K562 (cell line): Measurements from ENCODE around the gene IGFALS. TPM values are rescaled to one million over a fixed set of nuclear protein-coding genes. Genes with fewer than 3 reads are reported as not detected.
A peak's percentile ranks its signal among the peaks of the same experiment; 100 is the strongest.

Experiments
- CHCHD3 ChIP-seq: fragments of 250-450 bp; sonication (Bioruptor Pico); IDR thresholded peaks from 2 replicates; pipeline ENCODE4 v2.1.2; 2022; ENCODE audit warnings: mild to moderate bottlenecking
- FOXA3 ChIP-seq, 2 experiments: fragments of 450-650 bp in 1 of 2; sonication (generic) in 1 of 2; formaldehyde crosslinking; IDR thresholded peaks in 1 of 2; conservative IDR thresholded peaks in 1 of 2; 2 replicates each; pipeline versions ENCODE4 v1.4.0 to v1.8.0; 2020 to 2022; ENCODE audit warnings: mild to moderate bottlenecking in 2 of 2, missing genetic modification reagents in 1 of 2
- KAT8 ChIP-seq: fragments of 450-650 bp; IDR thresholded peaks from 2 replicates; pipeline ENCODE4 v1.6.1; 2016; ENCODE audit warnings: low read depth, mild to moderate bottlenecking
- MAFF ChIP-seq: IDR thresholded peaks from 2 replicates; pipeline ENCODE4 v1.6.1; 2012; ENCODE audit warnings: low read length, improper control_type of control experiment
- MAX ChIP-seq: sonication (generic); formaldehyde crosslinking; IDR thresholded peaks from 2 replicates; pipeline ENCODE4 v1.9.0; 2022; ENCODE audit warnings: mild to moderate bottlenecking, missing genetic modification reagents
- MTF1 ChIP-seq: fragments of 250-450 bp; sonication (Bioruptor Pico); IDR thresholded peaks from 2 replicates; pipeline ENCODE4 v1.9.0; 2021; ENCODE audit warnings: moderate library complexity, mild to moderate bottlenecking, inconsistent platforms, borderline replicate concordance
- PRDM10 ChIP-seq: fragments of 450-650 bp; IDR thresholded peaks from 2 replicates; pipeline ENCODE4 v1.6.1; 2018; ENCODE audit not compliant: partially characterized antibody
- RFX5 ChIP-seq: IDR thresholded peaks from 2 replicates; pipeline ENCODE4 v1.6.1; 2011; ENCODE audit warnings: low read depth, mild to moderate bottlenecking, improper control_type of control experiment, low read length
- SRSF3 ChIP-seq: fragments of 200-400 bp; formaldehyde crosslinking; IDR thresholded peaks from 2 replicates; pipeline ENCODE4 v1.6.1; 2016; ENCODE audit warnings: mild to moderate bottlenecking, low read length, moderate library complexity; ENCODE audit not compliant: insufficient read depth
- ZBTB11 ChIP-seq, 3 experiments: fragments of 200-800 bp in 1 of 3; fragments of 250-450 bp in 1 of 3; fragments of 450-650 bp in 1 of 3; sonication (Bioruptor Pico) in 1 of 3; sonication (Bioruptor generic) in 1 of 3; formaldehyde crosslinking in 1 of 3; IDR thresholded peaks; 2 replicates each; pipeline versions ENCODE4 v1.6.1 to v1.8.0; 2016 to 2022; ENCODE audit warnings: mild to moderate bottlenecking in 2 of 3, missing genetic modification characterization in 2 of 3, missing compliant biosample characterization in 1 of 3, moderate library complexity in 1 of 3
- ZNF551 ChIP-seq: fragments of 250-450 bp; sonication (Bioruptor Pico); IDR thresholded peaks from 2 replicates; pipeline ENCODE4 v1.5.0; 2021; ENCODE audit warnings: mild to moderate bottlenecking, moderate library complexity
- ZNF589 ChIP-seq: fragments of 200-800 bp; sonication (Bioruptor generic); IDR thresholded peaks from 2 replicates; pipeline ENCODE4 v1.6.1; 2016; ENCODE audit warnings: low read depth, missing genetic modification characterization, missing compliant biosample characterization
- polyA plus RNA-seq, 8 experiments: library from polyadenylated mRNA; depleted of rRNA in 4 of 8; stranded (reverse) in 5 of 8; unstranded in 3 of 8; fragments of >200 nt; fragmentation: Nextera tagmentation in 2 of 8; fragmentation: Illumina TruSeq in 1 of 8; extraction: Ambion mirVana in 2 of 8; extraction: Trizol in 1 of 8; gene quantifications; 2 replicates each; pipeline versions ENCODE4 v1.2.1 to v1.2.3, GENCODE V29; 2011 to 2014; ENCODE audit warnings: inconsistent platforms in 1 of 8, missing spikeins in 1 of 8
- total RNA-seq, 7 experiments: library from RNA; depleted of rRNA in 6 of 7; stranded (reverse); fragments of >200 nt in 6 of 7; fragmentation: Illumina TruSeq in 2 of 7; extraction: Trizol in 2 of 7; gene quantifications; 2 replicates each; pipeline versions ENCODE4 v1.2.1 to v1.2.3, GENCODE V29; 2011 to 2021; ENCODE audit warnings: low replicate concordance in 1 of 7
- TF ChIP-seq, protein P1 (sequence below): sonication (generic); formaldehyde crosslinking; IDR thresholded peaks from 2 replicates; pipeline ENCODE4 v1.8.1; 2023; ENCODE audit warnings: mild to moderate bottlenecking, missing genetic modification reagents
- TF ChIP-seq, protein P2 (sequence below): fragments of 200-800 bp; sonication (Bioruptor generic); IDR thresholded peaks from 2 replicates; pipeline ENCODE4 v1.6.1; 2017; ENCODE audit warnings: missing genetic modification characterization, missing compliant biosample characterization

Gene IGFALS
- total and polyA plus RNA-seq, 9 of the 15 experiments (the other 6 are each of a cell fraction or from before 2014, with no cell fraction given) = not detected

DNA sequence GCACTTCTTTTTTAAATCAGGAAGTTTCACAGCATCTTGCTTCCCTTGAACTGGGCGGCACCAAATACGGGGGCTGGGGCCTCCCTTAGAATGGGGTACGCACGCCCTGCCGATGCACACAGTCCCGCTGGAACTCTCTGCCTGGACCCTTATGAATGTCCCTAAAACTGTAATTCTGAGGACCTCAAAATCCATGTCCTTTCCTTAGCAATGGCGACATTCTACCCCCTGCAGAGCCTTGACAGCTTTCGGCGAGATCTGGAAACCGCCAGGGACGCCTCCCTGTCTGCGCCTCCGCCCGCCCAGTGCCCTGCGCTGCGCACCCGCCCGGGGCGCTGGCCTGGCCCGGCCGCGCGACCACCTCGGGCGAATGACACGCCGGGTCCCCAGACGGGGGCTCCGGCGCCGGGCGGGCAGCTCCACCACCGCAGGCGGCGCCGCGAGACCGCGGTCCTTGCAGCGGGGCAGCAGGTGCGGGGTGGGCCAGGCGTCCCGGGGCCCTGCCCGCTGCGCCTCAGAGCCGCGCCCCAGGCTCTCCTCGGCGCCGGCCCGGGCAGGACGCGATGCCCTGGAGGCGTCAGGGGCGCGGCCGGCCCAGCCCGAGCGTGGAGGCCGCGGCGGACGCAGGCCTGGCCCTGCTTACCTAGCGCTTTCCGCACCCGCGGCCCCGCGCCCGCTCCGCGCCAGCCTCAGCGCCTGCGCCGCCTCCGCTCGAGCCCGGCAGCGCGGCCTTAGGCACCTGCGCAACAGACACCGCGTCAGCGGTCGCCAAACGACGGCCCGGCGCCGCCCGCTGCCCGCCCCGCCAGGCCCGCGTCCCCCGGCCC is 32.6 kb upstream of the IGFALS start (continued):
- no peak for TF ChIP-seq PRDM10
- TF ChIP-seq ZNF551 (CRISPR knock-in tag) = no peak
- TF ChIP-seq FOXA3 (CRISPR knock-in tag; conservative IDR thresholded peaks at IDR 0.05 in 1 of 2, IDR thresholded peaks at IDR 0.05 in 1 of 2) = no peak
- TF ChIP-seq, protein P1, sequence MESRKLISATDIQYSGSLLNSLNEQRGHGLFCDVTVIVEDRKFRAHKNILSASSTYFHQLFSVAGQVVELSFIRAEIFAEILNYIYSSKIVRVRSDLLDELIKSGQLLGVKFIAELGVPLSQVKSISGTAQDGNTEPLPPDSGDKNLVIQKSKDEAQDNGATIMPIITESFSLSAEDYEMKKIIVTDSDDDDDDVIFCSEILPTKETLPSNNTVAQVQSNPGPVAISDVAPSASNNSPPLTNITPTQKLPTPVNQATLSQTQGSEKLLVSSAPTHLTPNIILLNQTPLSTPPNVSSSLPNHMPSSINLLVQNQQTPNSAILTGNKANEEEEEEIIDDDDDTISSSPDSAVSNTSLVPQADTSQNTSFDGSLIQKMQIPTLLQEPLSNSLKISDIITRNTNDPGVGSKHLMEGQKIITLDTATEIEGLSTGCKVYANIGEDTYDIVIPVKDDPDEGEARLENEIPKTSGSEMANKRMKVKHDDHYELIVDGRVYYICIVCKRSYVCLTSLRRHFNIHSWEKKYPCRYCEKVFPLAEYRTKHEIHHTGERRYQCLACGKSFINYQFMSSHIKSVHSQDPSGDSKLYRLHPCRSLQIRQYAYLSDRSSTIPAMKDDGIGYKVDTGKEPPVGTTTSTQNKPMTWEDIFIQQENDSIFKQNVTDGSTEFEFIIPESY = no peak
- no peak for TF ChIP-seq MTF1
- no peak for TF ChIP-seq ZBTB11 (CRISPR knock-in tag; IDR thresholded peaks at IDR 0.05)
- no peak for TF ChIP-seq SRSF3
- TF ChIP-seq MAX = no peak
- TF ChIP-seq ZNF589 = no peak
- TF ChIP-seq, protein P2, sequence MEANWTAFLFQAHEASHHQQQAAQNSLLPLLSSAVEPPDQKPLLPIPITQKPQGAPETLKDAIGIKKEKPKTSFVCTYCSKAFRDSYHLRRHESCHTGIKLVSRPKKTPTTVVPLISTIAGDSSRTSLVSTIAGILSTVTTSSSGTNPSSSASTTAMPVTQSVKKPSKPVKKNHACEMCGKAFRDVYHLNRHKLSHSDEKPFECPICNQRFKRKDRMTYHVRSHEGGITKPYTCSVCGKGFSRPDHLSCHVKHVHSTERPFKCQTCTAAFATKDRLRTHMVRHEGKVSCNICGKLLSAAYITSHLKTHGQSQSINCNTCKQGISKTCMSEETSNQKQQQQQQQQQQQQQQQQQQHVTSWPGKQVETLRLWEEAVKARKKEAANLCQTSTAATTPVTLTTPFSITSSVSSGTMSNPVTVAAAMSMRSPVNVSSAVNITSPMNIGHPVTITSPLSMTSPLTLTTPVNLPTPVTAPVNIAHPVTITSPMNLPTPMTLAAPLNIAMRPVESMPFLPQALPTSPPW (CRISPR knock-in tag) = peak; percentile 2; the same call in 1 of the 2 replicates
- TF ChIP-seq RFX5 = no peak
- TF ChIP-seq MAFF = no peak
- no peak for TF ChIP-seq KAT8
- TF ChIP-seq CHCHD3 = no peak
